Lung (tissue), 12 donors: ENCODE data around the gene SUPT3H. TPM values are rescaled to one million over a fixed set of nuclear protein-coding genes. Genes with fewer than 3 reads are reported as not detected.

Experiments used
- ATAC-seq: fragments of 200-7000 bp; cut with Tn5 transposase; one replicate; pipeline ENCODE4 v1.9.1; 2020; ENCODE audit warnings: moderate number of reproducible peaks; ENCODE audit not compliant: insufficient read depth, low FRiP score
- DNase-seq, 3 donors: peaks; one replicate each; pipeline ENCODE4 v3.0.0-alpha.2; 2013 to 2017
- H3K27ac ChIP-seq, 2 donors: one replicate each; pipeline ENCODE4 v1.5.1; 2013; ENCODE audit warnings: mild to moderate bottlenecking in 2 of 2, moderate library complexity in 2 of 2, control low read depth in 1 of 2, inconsistent platforms in 1 of 2, low read depth in 1 of 2, low read length in 1 of 2
- H3K27me3 ChIP-seq, 3 donors: one replicate each; pipeline ENCODE4 v1.5.1; 2013; ENCODE audit warnings: low read length in 2 of 3; ENCODE audit not compliant: control insufficient read depth in 3 of 3, insufficient read depth in 3 of 3
- H3K36me3 ChIP-seq, 4 donors: one replicate each; pipeline ENCODE4 v1.5.1; 2013; ENCODE audit warnings: low read length in 4 of 4, mild to moderate bottlenecking in 1 of 4, moderate library complexity in 1 of 4; ENCODE audit not compliant: control insufficient read depth in 4 of 4, insufficient read depth in 4 of 4
- H3K4me1 ChIP-seq, 5 donors: one replicate each; pipeline ENCODE4 v1.5.1; 2013; ENCODE audit warnings: low read length in 5 of 5, mild to moderate bottlenecking in 2 of 5, moderate library complexity in 1 of 5; ENCODE audit not compliant: control insufficient read depth in 5 of 5, insufficient read depth in 5 of 5
- H3K4me3 ChIP-seq: one replicate; pipeline ENCODE4 v1.5.1; 2013; ENCODE audit warnings: mild to moderate bottlenecking, control low read depth, moderate library complexity
- H3K9ac ChIP-seq, 2 donors: one replicate each; pipeline ENCODE4 v1.5.1; 2013; ENCODE audit warnings: low read length in 2 of 2, control low read depth in 1 of 2; ENCODE audit not compliant: insufficient read depth in 1 of 2
- H3K9me3 ChIP-seq, 4 donors: one replicate each; pipeline ENCODE4 v1.5.1; 2013; ENCODE audit warnings: low read length in 3 of 4, mild to moderate bottlenecking in 1 of 4, moderate library complexity in 1 of 4; ENCODE audit not compliant: control insufficient read depth in 4 of 4, insufficient read depth in 3 of 4
- CTCF ChIP-seq: IDR thresholded peaks from 2 replicates; pipeline ENCODE4 v1.5.1; 2012; ENCODE audit warnings: mild to moderate bottlenecking; ENCODE audit errors: control extremely low read depth, extremely low read depth
- WGBS, 2 donors: extraction: QIAGEN DNeasy Blood & Tissue Kit; methylation state at CpG; one replicate each; pipeline ENCODE4 v1.1.7; 2013; 5-methylcytosine and 5-hydroxymethylcytosine counted together
- polyA plus RNA-seq, 2 donors: library from polyadenylated mRNA; stranded (reverse); fragments of 200-250 nt; gene quantifications; one replicate each; pipeline ENCODE4 v1.2.1, GENCODE V29; 2013
- total RNA-seq, 2 donors: library from RNA; depleted of rRNA in 1 of 2; stranded (reverse); fragments of >200 nt in 1 of 2; gene quantifications; one replicate each; pipeline ENCODE4 v1.2.1, GENCODE V29; 2014 to 2021
- donor health status: control.
- donor health status: control.
- donor health status: Bipolar disorder and iron deficiency.
- donor health status: healthy.
- donor health status: DM: yes; HTN: yes; CAD: no.

Gene SUPT3H
- total and polyA plus RNA-seq, 4 donors, result 5.2 to 17.4 (median 8.2) TPM

- ATAC-seq, result no peak
- no peak for TF ChIP-seq CTCF
- Histone ChIP-seq H3K27me3 (no peaks in the 10 kb centered on the region), H3K4me3 (no peak overlapping the region), H3K9me3 (no peaks in the 10 kb centered on the region), H3K4me1 (no peaks in the 10 kb centered on the region), H3K27ac (no peak overlapping the region), H3K36me3 (no peaks in the 10 kb centered on the region), H3K9ac (no peak overlapping the region)
- 82 to 87% methylated on average over 2 of the region's 2 CpGs for WGBS, 2 donors
- no peak for DNase-seq
These were observed 207.9 kb downstream of the SUPT3H start for GRCh38 chr6:45169815-45170214.

GRCh38 chr6:45163952-45164766 lies 213.6 kb downstream of the SUPT3H start:
- ATAC-seq (no peak), DNase-seq (no peak)
- WGBS, 2 donors, result 86 to 91% methylated on average over 3 of the region's 3 CpGs
- Histone ChIP-seq H3K9me3 (no peaks in the 10 kb centered on the region), H3K27ac (no peak overlapping the region), H3K4me3 (no peak overlapping the region), H3K4me1 (no peaks in the 10 kb centered on the region), H3K36me3 (no peaks in the 10 kb centered on the region), H3K27me3 (no peaks in the 10 kb centered on the region), H3K9ac (no peak overlapping the region)
- TF ChIP-seq CTCF, result no peak

GRCh38 chr6:45160305-45160704 lies 217.4 kb downstream of the SUPT3H start:
- Histone ChIP-seq H3K9me3 (no peaks in the 10 kb centered on the region), H3K27me3 (no peaks in the 10 kb centered on the region), H3K9ac (no peak overlapping the region), H3K36me3 (no peaks in the 10 kb centered on the region), H3K4me3 (no peak overlapping the region), H3K27ac (no peak overlapping the region), H3K4me1 (no peaks in the 10 kb centered on the region)
- ATAC-seq (no peak), DNase-seq (no peak)
- no peak for TF ChIP-seq CTCF
- WGBS, 2 donors, result 96 to 98% methylated on average over 4 of the region's 4 CpGs
